GM19043 (cell line): Measurements from ENCODE around the gene PGBD1.

Source experiments
- ATAC-seq: cut with Tn5 transposase; IDR thresholded peaks from one replicate; pipeline ENCODE4 v1.9.1; 2021; ENCODE audit warnings: low read depth; ENCODE audit not compliant: unreplicated experiment

Gene PGBD1

GRCh38 chr6:28281288-28282064 lies at the start of gene PGBD1:
Gene PGBD1 (plus strand): TSS chr6:28281572. CDS start chr6:28283814, 2,242 bp downstream.
- peak; percentile 65 for ATAC-seq

GRCh38 chr6:28232785-28233184 lies 48.6 kb upstream of the PGBD1 start:
- ATAC-seq: no peak

GRCh38 chr6:28235912-28236452 lies 45.4 kb upstream of the PGBD1 start:
- no peak for ATAC-seq

GRCh38 chr6:28239636-28240035 lies 41.7 kb upstream of the PGBD1 start:
- no peak for ATAC-seq

- ATAC-seq: no peak
Measured at GRCh38 chr6:28240471-28240870, 40.9 kb upstream of the PGBD1 start.

- ATAC-seq: no peak
Measured at GRCh38 chr6:28243946-28244345, 37.4 kb upstream of the PGBD1 start.

- ATAC-seq: no peak
Measured at GRCh38 chr6:28245206-28245941, 36.0 kb upstream of the PGBD1 start.

- ATAC-seq: no peak
Measured at GRCh38 chr6:28248916-28249315, 32.5 kb upstream of the PGBD1 start.

- ATAC-seq: no peak
Measured at GRCh38 chr6:28250747-28251146, 30.6 kb upstream of the PGBD1 start.

- peak; percentile 36 for ATAC-seq
Measured at GRCh38 chr6:28251661-28252008, 29.7 kb upstream of the PGBD1 start.

GRCh38 chr6:28252009-28252975 lies 29.1 kb upstream of the PGBD1 start, which contains the start of gene ZKSCAN4:
Gene ZKSCAN4 (minus strand): TSS chr6:28252269. CDS start chr6:28251980, 289 bp downstream.
- peak; percentile 73 for ATAC-seq

- no peak for ATAC-seq
Measured at GRCh38 chr6:28254121-28254519, 27.3 kb upstream of the PGBD1 start.

GRCh38 chr6:28257042-28257441 lies 24.3 kb upstream of the PGBD1 start:
- no peak for ATAC-seq

GRCh38 chr6:28258877-28259777 lies 22.2 kb upstream of the PGBD1 start, which contains the start of gene NKAPL:
Gene NKAPL (plus strand): TSS chr6:28259297. CDS start chr6:28259372, 75 bp downstream.
- ATAC-seq: no peak

- no peak for ATAC-seq
Measured at GRCh38 chr6:28263922-28264321, 17.4 kb upstream of the PGBD1 start.

- no peak for ATAC-seq
Measured at GRCh38 chr6:28264834-28265401, 16.5 kb upstream of the PGBD1 start.

GRCh38 chr6:28266563-28266961 lies 14.8 kb upstream of the PGBD1 start:
- no peak for ATAC-seq

GRCh38 chr6:28266962-28267694 lies 14.2 kb upstream of the PGBD1 start, which contains the start of gene ZSCAN26:
Gene ZSCAN26 (plus strand): TSS chr6:28267143. CDS start chr6:28271920, 4,777 bp downstream.
- peak; percentile 83 for ATAC-seq
